GM12872 (cell line): ENCODE data around the gene KRTAP3-1.

Experiments
- CTCF ChIP-seq: IDR thresholded peaks from 3 replicates; pipeline ENCODE4 v1.5.1; 2011; ENCODE audit warnings: low read depth, mild to moderate bottlenecking, low read length, moderate library complexity; ENCODE audit not compliant: insufficient read depth

KRTAP3-1 gene

GRCh38 chr17:40993084-40993483 is 15.8 kb downstream of the KRTAP3-1 start:
- TF ChIP-seq CTCF, result no peak

DNA sequence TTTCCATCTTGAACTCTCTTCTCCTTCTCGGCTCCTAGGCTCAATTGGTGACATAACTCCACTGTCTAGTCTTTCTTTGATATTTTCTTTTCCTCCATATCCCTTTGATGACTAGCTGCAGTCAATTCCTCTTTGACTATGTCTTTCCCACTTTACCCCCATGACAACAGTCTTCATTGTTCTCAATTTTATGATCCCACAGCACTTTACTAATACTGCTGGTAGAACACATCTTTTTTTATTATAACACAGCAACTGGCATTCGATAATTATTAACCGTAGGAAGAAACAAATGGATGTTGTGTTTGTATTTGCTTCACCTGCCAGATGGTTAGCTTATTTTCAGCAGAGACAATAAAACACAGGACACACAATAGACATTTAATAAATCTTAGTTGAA is 16.3 kb downstream of the KRTAP3-1 start:
- no peak for TF ChIP-seq CTCF

GRCh38 chr17:40986920-40987319 is 22.0 kb downstream of the KRTAP3-1 start:
- TF ChIP-seq CTCF, result no peak

- no peak for TF ChIP-seq CTCF
Measured at GRCh38 chr17:40984226-40984625, 24.7 kb downstream of the KRTAP3-1 start, which contains the start of gene KRT40. KRT40 (minus strand) TSS chr17:40984326; CDS start chr17:40984273, 53 bp downstream.

DNA sequence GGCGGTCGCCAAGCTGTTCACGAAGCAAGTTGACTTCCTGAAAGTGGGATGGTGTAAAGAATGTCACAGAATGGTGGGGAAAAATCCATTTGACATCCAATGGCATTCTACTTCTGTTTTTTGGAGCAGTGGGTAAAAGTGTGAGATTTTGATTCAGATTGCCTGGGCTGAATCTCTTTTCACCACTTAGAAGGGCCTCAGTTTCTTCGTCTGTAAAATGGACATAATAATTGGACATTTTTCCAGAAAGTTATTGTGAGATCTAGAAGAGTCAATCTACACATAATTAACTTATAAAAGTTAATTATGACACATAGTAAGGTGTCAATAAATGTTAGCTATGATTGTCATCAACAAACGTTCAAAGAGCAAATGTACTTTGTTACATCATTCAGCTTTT is 27.8 kb downstream of the KRTAP3-1 start:
- TF ChIP-seq CTCF, result no peak

GRCh38 chr17:40980596-40980995 is 28.3 kb downstream of the KRTAP3-1 start:
- no peak for TF ChIP-seq CTCF

DNA sequence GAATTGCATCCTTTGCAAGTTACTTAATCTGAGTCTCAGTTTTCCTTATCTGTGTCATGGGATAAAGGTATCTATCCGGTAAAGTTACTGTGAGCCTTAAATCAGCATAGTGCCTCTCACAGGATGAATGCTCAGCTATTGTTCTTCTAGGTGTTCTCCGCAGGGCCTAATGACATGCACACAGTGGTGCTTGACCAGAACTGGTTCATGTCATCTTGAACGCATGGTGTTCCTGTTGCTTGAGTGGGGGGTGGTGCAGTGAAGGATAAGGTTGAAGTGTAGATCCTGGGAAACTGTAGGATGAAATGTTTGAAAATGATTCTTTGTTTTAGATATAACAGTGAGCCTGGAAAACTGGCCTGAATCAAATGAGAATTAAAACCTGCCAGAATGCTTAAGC is 28.8 kb downstream of the KRTAP3-1 start:
- TF ChIP-seq CTCF, result no peak
